Inferior parietal cortex (tissue), 1 donor: ENCODE results near the gene CRKL.
"Not testable (repeated sequence)": the region's sequence is repeated elsewhere in the genome, so short reads cannot be mapped to it uniquely, and the experiment has no call there.

Experiments
- DNase-seq: peaks from one replicate; pipeline ENCODE4 v3.0.0-alpha.2; 2016; ENCODE audit errors: extremely low spot score

The CRKL gene, protein sequence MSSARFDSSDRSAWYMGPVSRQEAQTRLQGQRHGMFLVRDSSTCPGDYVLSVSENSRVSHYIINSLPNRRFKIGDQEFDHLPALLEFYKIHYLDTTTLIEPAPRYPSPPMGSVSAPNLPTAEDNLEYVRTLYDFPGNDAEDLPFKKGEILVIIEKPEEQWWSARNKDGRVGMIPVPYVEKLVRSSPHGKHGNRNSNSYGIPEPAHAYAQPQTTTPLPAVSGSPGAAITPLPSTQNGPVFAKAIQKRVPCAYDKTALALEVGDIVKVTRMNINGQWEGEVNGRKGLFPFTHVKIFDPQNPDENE

GRCh38 chr22:20916916-20917810, at the start of gene CRKL:
CRKL (plus strand) TSS chr22:20917407; CDS start chr22:20917935, 528 bp downstream.
- peak; percentile 99 for DNase-seq

DNA sequence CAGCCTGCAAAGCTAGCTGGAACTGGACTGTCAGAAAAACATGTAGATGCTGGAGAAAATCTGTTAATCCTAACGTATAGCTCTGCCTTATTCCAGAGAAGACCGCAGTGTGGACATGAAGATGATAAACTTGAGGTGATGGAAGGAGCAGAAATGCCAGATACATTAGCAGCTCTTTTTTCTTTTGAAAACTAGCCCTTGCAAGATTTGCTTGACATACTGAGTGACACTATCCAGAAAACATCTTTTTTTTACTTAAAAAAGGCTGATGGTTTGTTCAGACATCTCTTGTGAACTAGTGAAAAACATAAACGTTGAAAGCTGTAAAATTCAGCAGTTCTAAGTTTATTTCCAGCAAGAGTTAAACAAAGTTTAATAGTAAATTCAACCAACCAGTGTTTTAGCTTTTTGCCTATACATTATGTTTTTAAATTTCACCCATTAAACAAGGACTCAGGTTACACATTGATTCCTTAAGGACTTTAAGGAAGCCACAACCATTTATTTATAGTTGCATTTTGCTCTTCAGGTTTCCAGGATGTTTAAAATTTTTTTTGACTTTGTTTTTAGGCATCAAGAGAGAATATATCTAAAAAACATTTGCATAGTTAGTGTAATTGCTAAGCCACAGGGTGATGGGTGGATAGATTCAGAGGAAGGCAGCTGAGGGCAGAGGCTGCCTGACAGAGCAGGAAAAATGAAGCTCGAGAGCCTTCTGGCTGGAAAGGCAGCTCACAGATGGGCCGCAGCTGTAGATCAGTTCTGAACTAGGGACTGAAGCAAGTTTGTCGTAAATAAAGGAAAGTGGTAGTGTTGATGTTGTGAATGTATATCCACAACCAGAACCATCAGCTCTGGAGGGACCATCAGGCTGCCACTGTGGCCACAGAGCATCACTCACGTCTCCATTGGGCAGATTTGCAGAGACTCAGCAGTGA, 48.9 kb upstream of the CRKL start:
- DNase-seq, result no peak

- DNase-seq, result no peak
Observed at GRCh38 chr22:20869234-20869633, 48.0 kb upstream of the CRKL start.

DNA sequence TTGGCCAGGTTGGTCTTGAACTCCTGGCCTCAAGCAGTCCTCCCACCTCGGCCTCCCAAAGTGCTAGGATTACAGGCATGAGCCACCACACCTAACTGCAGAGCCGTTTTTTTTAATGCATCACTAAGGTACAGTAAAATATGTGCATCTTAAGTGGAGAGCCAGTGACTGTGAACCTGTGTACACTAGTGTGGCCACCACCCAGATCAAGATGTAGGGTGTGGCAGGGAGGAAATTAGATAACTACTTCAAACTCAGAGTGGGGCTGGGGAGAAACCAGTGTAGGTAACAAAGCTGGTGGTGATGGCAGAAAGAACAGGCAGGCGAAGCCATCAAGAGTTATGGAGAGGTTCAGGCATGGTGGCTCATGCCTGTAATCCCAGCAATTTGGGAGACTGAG, 44.0 kb upstream of the CRKL start:
- DNase-seq, result no peak

GRCh38 chr22:20875296-20875695, 41.9 kb upstream of the CRKL start:
- no peak for DNase-seq

DNA sequence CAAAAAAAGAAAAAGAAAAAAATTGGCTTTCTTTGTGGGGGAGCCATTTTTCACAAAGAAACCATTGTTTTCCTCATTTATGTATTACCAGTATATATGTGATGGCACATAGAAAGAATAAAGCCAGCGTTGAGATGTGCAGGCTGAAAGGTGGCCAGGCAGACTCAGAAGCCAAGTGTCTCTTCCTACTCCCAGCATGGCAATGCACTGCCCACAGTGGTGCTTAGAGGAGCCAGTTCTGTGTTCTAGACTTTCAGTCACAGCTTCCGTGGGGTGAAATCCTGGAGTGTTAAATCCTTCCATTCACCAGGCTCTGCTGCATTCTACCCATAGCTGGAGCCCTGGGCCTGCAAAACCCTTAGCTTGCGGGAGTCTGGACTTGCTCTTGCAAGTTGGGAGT, 39.5 kb upstream of the CRKL start:
- DNase-seq, result no peak

DNA sequence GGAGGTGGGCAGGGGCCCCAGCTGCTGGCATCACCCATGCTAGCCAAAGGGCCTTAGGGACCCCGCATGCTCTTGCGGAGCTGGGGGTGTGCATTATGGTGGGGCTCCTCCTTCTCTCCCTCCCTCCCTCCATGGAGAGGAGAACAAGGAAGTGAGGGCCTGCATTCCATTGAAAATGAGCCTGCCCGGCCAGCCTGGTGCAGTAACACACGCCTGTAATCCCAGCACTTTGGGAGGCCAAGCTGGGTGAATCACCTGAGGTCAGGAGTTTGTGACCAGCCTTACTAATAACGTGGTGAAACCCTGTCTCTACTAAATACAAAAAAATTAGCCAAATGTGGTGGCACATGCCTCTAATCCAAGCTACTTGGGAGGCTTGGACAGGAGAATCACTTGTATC, 36.0 kb upstream of the CRKL start:
- DNase-seq, result no peak

- DNase-seq, result no peak
Observed at GRCh38 chr22:20881869-20882815, 35.1 kb upstream of the CRKL start.

DNA sequence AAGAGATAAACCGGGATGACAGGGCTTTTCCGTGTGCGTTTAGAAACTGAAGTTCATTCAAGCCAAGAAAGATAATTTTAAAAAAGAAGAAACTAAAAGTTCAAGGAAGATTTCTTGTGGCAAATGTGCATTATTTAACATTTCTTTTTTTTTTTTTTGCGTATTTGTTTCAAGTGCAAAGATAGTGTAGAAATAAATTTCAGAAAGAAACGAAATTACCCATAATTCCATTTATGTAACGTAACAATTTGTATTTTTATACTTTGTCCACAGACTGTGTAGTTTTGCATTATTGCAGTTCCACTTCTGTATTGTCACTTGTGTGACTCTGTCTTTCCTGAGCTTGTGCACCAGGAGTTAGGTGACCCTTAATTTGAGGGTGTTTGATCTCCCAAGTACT, 34.4 kb upstream of the CRKL start:
- DNase-seq, result no peak

GRCh38 chr22:20884454-20884853, 32.8 kb upstream of the CRKL start:
- DNase-seq, result no peak

- no peak for DNase-seq
Observed at GRCh38 chr22:20885017-20885556, 32.1 kb upstream of the CRKL start.

DNA sequence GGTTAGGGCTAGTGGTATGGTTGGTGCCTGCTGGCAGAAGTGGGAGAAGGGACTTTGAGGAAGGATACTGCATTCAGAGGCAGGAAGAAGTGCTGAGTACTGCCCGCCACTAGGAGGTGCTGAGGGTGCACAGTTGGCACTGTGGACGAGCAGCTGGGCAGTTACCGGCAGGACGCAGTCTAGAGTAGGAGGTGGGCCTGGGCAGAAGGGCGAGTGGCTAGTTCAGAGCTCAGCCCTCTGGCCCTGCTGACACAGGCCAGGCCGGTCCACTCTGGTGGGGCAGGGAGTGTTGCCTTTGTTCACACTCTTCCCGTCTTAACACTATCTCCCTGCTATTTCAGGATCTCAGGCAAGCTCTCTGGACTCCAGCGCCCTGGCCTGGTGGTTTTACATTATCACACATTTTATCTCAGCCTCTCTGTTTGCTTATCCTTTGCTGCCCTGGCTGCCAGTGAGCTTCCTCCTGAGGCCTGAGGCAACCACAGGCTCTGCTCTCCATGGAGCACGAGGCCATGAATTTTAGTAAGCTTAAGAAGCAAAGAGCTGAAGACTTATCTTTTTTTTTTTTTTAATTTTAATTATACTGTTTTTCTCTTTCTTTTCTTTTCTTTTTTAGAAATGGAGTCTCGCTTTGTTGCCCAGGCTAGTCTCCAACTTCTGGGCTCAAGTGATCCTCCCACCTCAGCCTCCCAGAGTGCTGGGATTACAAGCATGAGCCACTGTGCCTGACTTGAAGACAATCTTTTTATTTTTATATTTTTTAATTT, 31.5 kb upstream of the CRKL start:
- peak; percentile 84 for DNase-seq

DNA sequence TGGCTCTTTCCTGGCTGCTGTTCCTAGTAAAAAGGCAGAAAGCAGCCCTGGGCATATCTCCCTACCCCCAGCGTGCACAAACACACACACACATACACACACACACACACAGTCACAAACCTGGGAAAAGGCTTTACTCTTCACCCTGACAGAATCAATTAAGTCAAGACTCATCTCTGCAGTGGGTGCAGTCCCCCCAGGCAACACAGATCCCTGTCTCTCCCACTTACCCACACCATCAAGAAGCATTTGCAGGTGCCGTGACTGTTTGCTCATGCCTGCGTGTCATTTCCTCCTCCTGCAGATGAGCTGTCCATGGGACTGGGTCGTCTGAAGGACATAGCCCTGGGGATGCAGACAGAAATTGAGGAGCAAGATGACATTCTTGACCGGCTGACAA, 29.8 kb upstream of the CRKL start:
- DNase-seq, result no peak

DNA sequence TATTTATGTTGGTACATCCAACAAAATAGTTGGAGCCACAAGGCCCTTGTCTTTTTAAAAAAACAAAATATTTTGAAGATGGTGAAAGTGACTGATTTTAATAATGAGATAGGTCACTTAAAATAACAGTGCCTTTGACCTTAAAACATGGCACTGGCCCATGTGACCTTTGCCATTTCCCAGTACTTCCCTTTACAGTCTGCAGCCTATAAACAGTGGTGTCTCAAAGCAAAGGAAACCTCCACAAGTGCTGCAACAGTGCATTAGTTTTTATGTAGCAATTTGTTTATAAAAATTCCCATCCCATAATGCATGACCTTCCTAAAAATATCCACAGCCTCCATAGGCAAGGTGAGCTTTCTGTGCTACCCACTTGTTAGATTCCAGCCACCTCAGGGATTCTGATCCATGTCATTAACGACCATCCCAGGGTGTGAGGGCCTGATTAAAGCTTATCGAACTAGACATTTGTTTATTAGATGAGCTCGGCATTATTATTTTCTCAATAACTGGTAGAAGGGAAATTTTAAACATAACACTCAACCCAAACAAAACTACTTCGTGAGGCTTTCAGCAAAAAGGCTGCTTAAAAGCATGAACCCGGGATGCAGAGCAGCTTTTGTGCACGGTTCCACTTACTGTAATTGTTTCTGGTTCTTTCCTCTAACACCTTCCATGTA, 28.0 kb upstream of the CRKL start:
- DNase-seq, result no peak

- DNase-seq, result no peak
Observed at GRCh38 chr22:20889904-20890540, 27.2 kb upstream of the CRKL start.

DNA sequence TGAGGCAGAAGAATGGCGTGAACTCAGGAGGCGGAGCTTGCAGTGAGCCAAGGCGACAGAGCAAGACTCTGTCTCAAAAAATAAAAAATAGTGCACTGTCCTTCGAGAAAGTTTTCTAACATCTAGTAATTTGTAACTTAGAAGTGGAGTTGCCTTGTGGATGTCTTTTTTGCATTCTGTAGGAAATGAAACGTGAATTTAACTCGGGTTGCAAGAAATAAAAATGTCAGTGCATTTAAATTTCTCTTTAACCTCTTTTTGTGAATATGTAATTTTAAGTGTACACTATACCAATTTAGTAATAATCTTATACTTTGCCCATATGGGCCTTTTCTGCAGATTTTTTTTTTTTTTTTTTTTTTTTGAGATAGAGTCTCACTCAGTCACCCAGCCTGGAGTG, 26.2 kb upstream of the CRKL start:
- DNase-seq, result no peak

GRCh38 chr22:20897737-20898136, 19.5 kb upstream of the CRKL start:
- not testable (repeated sequence) for DNase-seq

- no peak for DNase-seq
Observed at GRCh38 chr22:20899827-20900423, 17.3 kb upstream of the CRKL start.
